Erythroblast (primary cell): Measurements from ENCODE around the gene CBLB.
"Not testable (repeated sequence)": the region's sequence is repeated elsewhere in the genome, so short reads cannot be mapped to it uniquely, and the experiment has no call there.

Source experiments
- DNase-seq, 2 experiments: peaks; one replicate each; lab custom pipeline; 2025; lab: John Stamatoyannopoulos, UW
- GATA1 ChIP-seq: IDR thresholded peaks from 2 replicates; pipeline ENCODE4 v1.6.1; 2011; ENCODE audit warnings: low read depth, mild to moderate bottlenecking, control low read depth, low read length, moderate library complexity
- POLR2A ChIP-seq: IDR thresholded peaks from 2 replicates; pipeline ENCODE4 v1.6.1; 2011; ENCODE audit warnings: mild to moderate bottlenecking, low read length

Gene CBLB

DNA sequence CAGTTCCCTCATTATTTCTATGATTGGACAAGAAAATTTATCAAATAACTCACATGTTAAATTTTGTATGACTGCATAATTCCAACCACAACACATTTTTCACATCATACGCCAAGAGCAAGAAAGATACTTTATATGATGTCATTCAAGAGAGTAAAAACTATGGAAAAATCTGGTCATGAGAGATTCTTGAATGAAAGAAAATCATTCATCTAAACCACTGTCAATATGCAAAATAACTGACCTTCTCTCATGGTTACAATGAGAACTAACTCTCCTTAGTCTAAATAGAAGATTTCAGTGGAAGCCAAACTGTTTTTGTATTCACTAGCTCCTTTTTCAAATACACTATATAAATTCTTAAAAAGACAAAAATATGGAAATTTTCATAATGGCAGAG, 124.6 kb downstream of the CBLB start:
- no peak for DNase-seq
- TF ChIP-seq GATA1: no peak
- no peak for TF ChIP-seq POLR2A

DNA sequence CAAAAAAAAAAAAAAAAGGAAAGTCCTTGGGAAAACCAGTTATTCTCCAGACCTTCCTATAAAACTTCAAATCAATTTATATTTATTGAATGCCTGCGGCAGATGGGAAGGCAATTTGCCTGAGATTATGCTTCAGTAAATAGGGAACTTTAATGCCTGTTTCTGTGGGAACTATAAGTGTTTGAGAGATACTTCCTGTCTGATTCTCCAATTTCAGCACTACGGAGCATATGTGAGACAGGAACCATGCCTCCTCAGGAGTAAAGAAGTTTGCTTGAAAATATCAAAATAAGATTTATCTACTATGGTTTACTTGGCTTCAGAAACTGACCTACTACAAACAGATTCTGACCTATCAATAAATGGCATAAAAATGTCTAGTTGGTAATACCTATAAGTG, 135.5 kb downstream of the CBLB start:
- DNase-seq: no peak
- TF ChIP-seq POLR2A (no peak), GATA1 (no peak)

GRCh38 chr3:105731686-105732085, 137.1 kb downstream of the CBLB start:
- DNase-seq: no peak
- TF ChIP-seq POLR2A (no peak), GATA1 (no peak)

- DNase-seq: no peak
- no peak for TF ChIP-seq GATA1
- no peak for TF ChIP-seq POLR2A
Measured at GRCh38 chr3:105730801-105731354, 137.9 kb downstream of the CBLB start.

DNA sequence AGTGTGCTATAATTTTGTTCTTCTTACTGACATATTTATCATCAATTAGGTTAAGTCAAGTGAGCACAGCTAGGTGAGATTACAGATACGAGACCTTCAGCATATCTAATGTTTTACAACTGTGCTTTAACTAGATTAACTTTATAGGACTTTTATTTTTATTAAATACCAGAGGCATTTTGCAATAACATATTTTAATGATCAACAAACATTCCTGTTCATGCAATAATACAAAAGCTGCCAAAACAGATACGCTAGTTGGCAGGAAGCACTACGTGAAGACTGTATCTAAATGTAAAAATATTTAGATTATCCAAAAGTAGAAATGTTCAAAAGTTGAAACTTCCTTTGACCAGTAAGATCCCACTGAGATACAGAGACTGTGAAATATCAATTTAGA, 139.1 kb downstream of the CBLB start:
- no peak for TF ChIP-seq POLR2A
- TF ChIP-seq GATA1: no peak
- no peak for DNase-seq

DNA sequence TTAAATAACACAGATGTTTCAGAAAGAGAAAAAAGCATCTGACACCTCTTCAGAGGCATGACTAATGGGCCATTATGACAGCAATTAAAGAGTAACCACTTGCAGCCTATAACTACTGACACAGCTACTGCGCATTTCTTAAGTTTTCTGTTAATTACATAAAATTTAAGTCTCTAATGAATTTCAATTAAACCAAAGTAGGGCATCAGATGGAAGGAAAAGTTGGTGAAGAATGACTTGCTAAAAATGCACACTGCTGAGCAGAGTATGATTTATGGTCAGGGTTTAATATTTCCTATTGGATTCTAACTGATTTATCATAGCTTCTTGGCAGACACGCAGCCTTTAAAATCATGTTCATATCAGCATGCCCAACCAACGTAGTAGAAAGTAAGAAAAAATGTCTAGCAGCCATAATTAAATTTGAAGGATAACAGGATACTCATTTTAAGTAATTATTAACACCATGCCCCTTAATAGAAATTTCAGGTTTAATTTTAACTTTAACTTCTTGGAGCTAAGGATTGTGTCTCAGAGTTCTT, 140.0 kb downstream of the CBLB start:
- TF ChIP-seq GATA1: no peak
- TF ChIP-seq POLR2A: no peak
- no peak for DNase-seq

GRCh38 chr3:105727036-105727435, 141.8 kb downstream of the CBLB start:
- not testable (repeated sequence) for DNase-seq

DNA sequence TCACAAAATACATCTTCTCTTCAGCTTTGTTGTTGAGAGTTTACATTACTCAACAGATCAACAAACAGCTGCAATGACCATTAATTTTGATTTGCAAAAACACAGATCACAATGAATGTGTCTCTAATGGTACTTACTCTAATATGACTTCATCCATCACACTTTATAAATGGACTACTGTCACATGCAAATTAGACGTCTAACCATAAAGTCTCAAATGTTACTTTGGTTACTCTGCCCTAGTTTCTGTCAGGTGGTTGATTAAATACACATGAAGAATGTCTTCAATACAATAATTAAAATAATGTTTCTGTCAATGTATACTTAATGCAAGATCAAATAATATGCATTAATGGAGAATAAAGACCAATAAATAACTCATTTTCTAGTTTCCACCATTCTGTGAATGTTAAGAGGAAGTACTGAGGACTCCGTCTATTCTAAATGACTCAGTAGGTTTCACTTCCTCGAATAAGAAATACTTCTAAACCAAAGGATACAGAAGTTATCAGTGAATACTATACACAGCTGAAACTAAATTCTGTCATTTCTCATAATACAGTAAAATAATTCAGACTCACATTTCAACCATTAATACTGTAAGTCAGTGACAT, 145.8 kb downstream of the CBLB start:
- TF ChIP-seq POLR2A (no peak), GATA1 (no peak)
- DNase-seq: peak in 1 of 2 experiments; percentile 7

GRCh38 chr3:105719791-105720190, 149.0 kb downstream of the CBLB start:
- no peak for DNase-seq
- TF ChIP-seq POLR2A (no peak), GATA1 (no peak)

DNA sequence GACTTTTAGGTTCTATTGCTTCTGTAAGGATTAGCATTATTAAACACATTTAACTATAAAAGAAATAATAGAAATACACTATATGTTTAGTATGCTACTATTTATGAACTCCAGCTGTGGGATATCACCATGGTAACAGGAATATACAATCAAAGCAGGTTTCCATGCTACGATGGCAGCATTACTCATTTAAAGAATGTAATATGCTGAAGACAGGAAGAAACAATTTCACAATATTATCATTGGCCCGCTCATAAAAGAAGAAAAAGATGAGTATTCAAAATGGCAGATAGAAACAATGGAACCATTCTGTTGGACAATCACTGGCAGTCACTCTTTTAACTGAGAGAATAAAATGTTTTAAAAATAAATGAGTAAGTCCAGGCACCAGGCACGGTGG, 153.4 kb downstream of the CBLB start:
- TF ChIP-seq GATA1: no peak
- TF ChIP-seq POLR2A: no peak
- DNase-seq: no peak

GRCh38 chr3:105714453-105714852, 154.4 kb downstream of the CBLB start:
- no peak for TF ChIP-seq POLR2A
- no peak for TF ChIP-seq GATA1
- DNase-seq: no peak

DNA sequence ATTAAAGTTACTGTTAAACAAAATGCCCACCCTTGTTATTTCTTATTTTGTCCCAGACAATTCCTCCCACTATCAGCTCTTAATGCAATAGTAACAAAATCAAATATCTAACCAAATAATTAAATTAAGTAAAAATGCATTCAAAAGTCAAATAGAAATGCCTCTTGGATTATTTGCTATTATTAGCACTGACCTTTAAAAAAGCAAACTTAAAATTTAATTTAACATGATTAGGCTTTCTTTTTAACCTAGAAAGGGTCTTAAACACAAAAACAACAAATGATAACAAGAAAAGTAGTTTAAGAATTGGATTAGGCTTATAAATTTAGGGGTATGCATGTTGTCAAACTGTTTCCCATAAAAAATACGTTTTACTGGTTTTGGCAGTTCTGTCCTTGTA, 159.8 kb downstream of the CBLB start:
- no peak for DNase-seq
- no peak for TF ChIP-seq GATA1
- no peak for TF ChIP-seq POLR2A

GRCh38 chr3:105707009-105707408, 161.8 kb downstream of the CBLB start:
- no peak for DNase-seq
- TF ChIP-seq GATA1 (no peak), POLR2A (no peak)

GRCh38 chr3:105704726-105705410, 163.9 kb downstream of the CBLB start:
- DNase-seq: no peak
- TF ChIP-seq POLR2A (no peak), GATA1 (no peak)

GRCh38 chr3:105700575-105700974, 168.2 kb downstream of the CBLB start:
- DNase-seq: no peak
- TF ChIP-seq GATA1 (no peak), POLR2A (no peak)
